ENCODE data around the gene LUZP2.

DNA sequence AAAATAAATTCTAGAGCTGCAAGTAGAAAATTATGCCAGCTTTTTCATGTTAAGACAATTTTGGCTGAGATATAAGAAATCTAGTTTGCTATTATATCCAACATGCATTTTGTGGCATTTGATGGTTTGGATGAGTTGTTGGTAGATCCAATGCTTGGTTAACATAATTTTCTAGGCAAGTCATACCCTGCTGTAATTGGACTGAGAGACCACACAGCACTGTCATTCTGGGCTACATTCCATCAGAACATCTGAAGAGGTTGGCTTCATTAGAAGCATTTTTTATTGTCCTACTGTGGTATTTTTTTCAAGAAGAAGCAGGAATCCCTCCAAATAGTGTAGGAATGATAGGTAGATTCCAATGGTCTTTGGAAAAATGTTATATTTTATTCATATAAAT lies 561.0 kb downstream of the LUZP2 start:
- TF ChIP-seq, protein P1, sequence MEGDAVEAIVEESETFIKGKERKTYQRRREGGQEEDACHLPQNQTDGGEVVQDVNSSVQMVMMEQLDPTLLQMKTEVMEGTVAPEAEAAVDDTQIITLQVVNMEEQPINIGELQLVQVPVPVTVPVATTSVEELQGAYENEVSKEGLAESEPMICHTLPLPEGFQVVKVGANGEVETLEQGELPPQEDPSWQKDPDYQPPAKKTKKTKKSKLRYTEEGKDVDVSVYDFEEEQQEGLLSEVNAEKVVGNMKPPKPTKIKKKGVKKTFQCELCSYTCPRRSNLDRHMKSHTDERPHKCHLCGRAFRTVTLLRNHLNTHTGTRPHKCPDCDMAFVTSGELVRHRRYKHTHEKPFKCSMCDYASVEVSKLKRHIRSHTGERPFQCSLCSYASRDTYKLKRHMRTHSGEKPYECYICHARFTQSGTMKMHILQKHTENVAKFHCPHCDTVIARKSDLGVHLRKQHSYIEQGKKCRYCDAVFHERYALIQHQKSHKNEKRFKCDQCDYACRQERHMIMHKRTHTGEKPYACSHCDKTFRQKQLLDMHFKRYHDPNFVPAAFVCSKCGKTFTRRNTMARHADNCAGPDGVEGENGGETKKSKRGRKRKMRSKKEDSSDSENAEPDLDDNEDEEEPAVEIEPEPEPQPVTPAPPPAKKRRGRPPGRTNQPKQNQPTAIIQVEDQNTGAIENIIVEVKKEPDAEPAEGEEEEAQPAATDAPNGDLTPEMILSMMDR (IDR thresholded peaks at IDR 0.05) = no peak
- no peak for TF ChIP-seq EP300 (IDR thresholded peaks at IDR 0.05)

Measured in gastroesophageal sphincter (tissue), 3 donors.